ENCODE data around the gene BORCS8.
"Not testable (repeated sequence)": the region's sequence is repeated elsewhere in the genome, so short reads cannot be mapped to it uniquely, and the experiment has no call there.

Gene BORCS8

GRCh38 chr19:19147344-19147743 is 44.6 kb downstream of the BORCS8 start:
- no peak for DNase-seq

- no peak for DNase-seq
These were observed 45.1 kb downstream of the BORCS8 start for GRCh38 chr19:19146865-19147264.

- DNase-seq: peak; percentile 89
These were observed 46.0 kb downstream of the BORCS8 start for GRCh38 chr19:19145684-19146608.

GRCh38 chr19:19145281-19145680 is 46.7 kb downstream of the BORCS8 start:
- no peak for DNase-seq

GRCh38 chr19:19142347-19142746 is 49.6 kb downstream of the BORCS8 start:
- DNase-seq: no peak

GRCh38 chr19:19140476-19140875 is 51.5 kb downstream of the BORCS8 start:
- no peak for DNase-seq

- no peak for DNase-seq
These were observed 52.1 kb downstream of the BORCS8 start for GRCh38 chr19:19139876-19140229.

GRCh38 chr19:19138109-19138981 is 53.6 kb downstream of the BORCS8 start, which contains the start of gene TMEM161A:
TSS of gene TMEM161A (minus strand) at chr19:19138478. CDS start at chr19:19138428, 50 bp downstream.
- peak; percentile 91 for DNase-seq

GRCh38 chr19:19137556-19138108 is 54.3 kb downstream of the BORCS8 start:
- no peak for DNase-seq

- DNase-seq: not testable (repeated sequence)
These were observed 56.2 kb downstream of the BORCS8 start for GRCh38 chr19:19135713-19136112.

- DNase-seq: peak; percentile 26
These were observed 57.2 kb downstream of the BORCS8 start for GRCh38 chr19:19134687-19135158.

- no peak for DNase-seq
These were observed 58.0 kb downstream of the BORCS8 start for GRCh38 chr19:19133985-19134384.

- no peak for DNase-seq
These were observed 59.0 kb downstream of the BORCS8 start for GRCh38 chr19:19132912-19133311.

GRCh38 chr19:19131989-19132388 is 60.0 kb downstream of the BORCS8 start:
- DNase-seq: no peak

All from T-helper 9 cell (primary cell).